ENCODE data around the gene NDUFAF8.

The NDUFAF8 gene

GRCh38 chr17:81251709-81252301, 12.7 kb downstream of the NDUFAF8 start:
- Histone ChIP-seq H3K27ac (ENCODE audit: low read depth, low read length) (no peak overlapping the region), H3F3A (ENCODE audit: insufficient read depth) (no peaks in the 10 kb centered on the region), H3K4me2 (ENCODE audit: low read depth, low read length, poor library complexity, severe bottlenecking) (no peak overlapping the region), H3K27me3 (ENCODE audit: low read length) (no peaks in the 10 kb centered on the region), H3K4me3 (ENCODE audit: insufficient read depth, low read length, poor library complexity, severe bottlenecking) (no peak overlapping the region), H3K9me2 (replicated peaks; ENCODE audit: insufficient read depth, low read length) (no peaks in the 10 kb centered on the region), H2AFZ (ENCODE audit: low read depth, low read length, severe bottlenecking) (no peak overlapping the region), H3K9ac (ENCODE audit: low read length) (no peak overlapping the region), H4K20me1 (ENCODE audit: low read depth, low read length) (no peaks in the 10 kb centered on the region), H3K79me2 (ENCODE audit: insufficient read depth, low read length) (no peaks in the 10 kb centered on the region), H3K36me3 (ENCODE audit: low read length) (no peaks in the 10 kb centered on the region), H3K9me3 (ENCODE audit: insufficient read depth, low read length) (no peaks in the 10 kb centered on the region)
- no peak for TF ChIP-seq EZH2phosphoT487 (conservative IDR thresholded peaks at IDR 0.05; ENCODE audit: low read length)
- no peak for TF ChIP-seq CTCF (IDR thresholded peaks at IDR 0.05; ENCODE audit: insufficient read depth, low read length, poor library complexity, severe bottlenecking)

- no peaks in the 10 kb centered on the region for H3K36me3 ChIP-seq (ENCODE audit: low read length)
- H3K27ac ChIP-seq (ENCODE audit: low read depth, low read length): no peak overlapping the region
- no peak overlapping the region for H3K4me2 ChIP-seq (ENCODE audit: low read depth, low read length, poor library complexity, severe bottlenecking)
- no peaks in the 10 kb centered on the region for H3F3A ChIP-seq (ENCODE audit: insufficient read depth)
- H3K9ac ChIP-seq (ENCODE audit: low read length): no peak overlapping the region
- no peak overlapping the region for H2AFZ ChIP-seq (ENCODE audit: low read depth, low read length, severe bottlenecking)
- no peaks in the 10 kb centered on the region for H3K9me2 ChIP-seq (replicated peaks; ENCODE audit: insufficient read depth, low read length)
- H3K27me3 ChIP-seq (ENCODE audit: low read length): no peaks in the 10 kb centered on the region
- no peaks in the 10 kb centered on the region for H4K20me1 ChIP-seq (ENCODE audit: low read depth, low read length)
- H3K79me2 ChIP-seq (ENCODE audit: insufficient read depth, low read length): no peaks in the 10 kb centered on the region
- H3K9me3 ChIP-seq (ENCODE audit: insufficient read depth, low read length): no peaks in the 10 kb centered on the region
- H3K4me3 ChIP-seq (ENCODE audit: insufficient read depth, low read length, poor library complexity, severe bottlenecking): no peak overlapping the region
- TF ChIP-seq CTCF (IDR thresholded peaks at IDR 0.05; ENCODE audit: insufficient read depth, low read length, poor library complexity, severe bottlenecking) (no peak), EZH2phosphoT487 (conservative IDR thresholded peaks at IDR 0.05; ENCODE audit: low read length) (no peak)
These were observed 13.3 kb downstream of the NDUFAF8 start for GRCh38 chr17:81252326-81252986.

GRCh38 chr17:81252987-81253329, 13.8 kb downstream of the NDUFAF8 start:
- Histone ChIP-seq H3K27me3 (ENCODE audit: low read length) (no peaks in the 10 kb centered on the region), H3K27ac (ENCODE audit: low read depth, low read length) (no peak overlapping the region), H3K4me3 (ENCODE audit: insufficient read depth, low read length, poor library complexity, severe bottlenecking) (no peak overlapping the region), H3K9ac (ENCODE audit: low read length) (no peak overlapping the region), H3K79me2 (ENCODE audit: insufficient read depth, low read length) (no peaks in the 10 kb centered on the region), H3F3A (ENCODE audit: insufficient read depth) (no peaks in the 10 kb centered on the region), H3K4me2 (ENCODE audit: low read depth, low read length, poor library complexity, severe bottlenecking) (no peak overlapping the region), H3K36me3 (ENCODE audit: low read length) (no peaks in the 10 kb centered on the region), H3K9me3 (ENCODE audit: insufficient read depth, low read length) (no peaks in the 10 kb centered on the region), H2AFZ (ENCODE audit: low read depth, low read length, severe bottlenecking) (no peak overlapping the region), H3K9me2 (replicated peaks; ENCODE audit: insufficient read depth, low read length) (no peaks in the 10 kb centered on the region), H4K20me1 (ENCODE audit: low read depth, low read length) (no peaks in the 10 kb centered on the region)
- TF ChIP-seq EZH2phosphoT487 (conservative IDR thresholded peaks at IDR 0.05; ENCODE audit: low read length): no peak
- TF ChIP-seq CTCF (IDR thresholded peaks at IDR 0.05; ENCODE audit: insufficient read depth, low read length, poor library complexity, severe bottlenecking): no peak
